ENCODE measurements around the gene HIC1.

Gene HIC1

DNA sequence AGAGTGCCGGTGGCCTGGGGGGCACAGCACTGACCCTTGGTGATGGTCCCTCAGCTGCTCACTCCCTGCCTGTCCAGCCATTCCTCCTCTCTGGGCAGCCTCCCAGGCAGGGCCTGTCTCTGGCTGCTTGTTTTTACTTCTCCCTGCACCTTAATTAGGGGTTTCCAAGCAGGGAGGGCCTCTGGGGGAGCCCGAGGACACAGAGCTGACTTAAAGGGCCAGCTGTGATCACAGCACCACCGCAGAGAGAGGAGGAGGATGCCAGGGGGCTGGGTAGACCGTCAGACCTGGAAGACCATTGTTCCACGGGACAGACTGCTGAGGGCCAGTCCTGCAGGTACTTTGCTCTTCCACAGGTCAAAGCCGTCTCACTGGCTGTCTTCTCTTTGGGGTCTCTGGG lies 26.2 kb upstream of the HIC1 start:
- H3K79me2 ChIP-seq (ENCODE audit: insufficient read depth, low read depth) = no peaks in the 10 kb centered on the region; the same call in 1 of the 2 replicates
- H3K4me1 ChIP-seq (ENCODE audit: low read depth, poor library complexity, severe bottlenecking) = peaks cover 3% of the 10 kb centered on the region
- H3K4me3 ChIP-seq (IDR thresholded peaks at IDR 0.05; ENCODE audit: insufficient read depth, low read depth, low read length) = no peak overlapping the region
- no peak overlapping the region for H3K9ac ChIP-seq
- no peaks in the 10 kb centered on the region for H4K20me1 ChIP-seq (ENCODE audit: insufficient read depth)
- no peaks in the 10 kb centered on the region for H3K36me3 ChIP-seq (ENCODE audit: insufficient read depth)
- no peak overlapping the region for H2AFZ ChIP-seq (ENCODE audit: low read depth)
- peaks cover 27% of the 10 kb centered on the region; the same call in 1 of the 2 replicates for H3K27me3 ChIP-seq (ENCODE audit: insufficient read depth, low read depth)
- H3K27ac ChIP-seq = no peak overlapping the region
- H3K4me2 ChIP-seq = no peak overlapping the region
- TF ChIP-seq, protein P1, sequence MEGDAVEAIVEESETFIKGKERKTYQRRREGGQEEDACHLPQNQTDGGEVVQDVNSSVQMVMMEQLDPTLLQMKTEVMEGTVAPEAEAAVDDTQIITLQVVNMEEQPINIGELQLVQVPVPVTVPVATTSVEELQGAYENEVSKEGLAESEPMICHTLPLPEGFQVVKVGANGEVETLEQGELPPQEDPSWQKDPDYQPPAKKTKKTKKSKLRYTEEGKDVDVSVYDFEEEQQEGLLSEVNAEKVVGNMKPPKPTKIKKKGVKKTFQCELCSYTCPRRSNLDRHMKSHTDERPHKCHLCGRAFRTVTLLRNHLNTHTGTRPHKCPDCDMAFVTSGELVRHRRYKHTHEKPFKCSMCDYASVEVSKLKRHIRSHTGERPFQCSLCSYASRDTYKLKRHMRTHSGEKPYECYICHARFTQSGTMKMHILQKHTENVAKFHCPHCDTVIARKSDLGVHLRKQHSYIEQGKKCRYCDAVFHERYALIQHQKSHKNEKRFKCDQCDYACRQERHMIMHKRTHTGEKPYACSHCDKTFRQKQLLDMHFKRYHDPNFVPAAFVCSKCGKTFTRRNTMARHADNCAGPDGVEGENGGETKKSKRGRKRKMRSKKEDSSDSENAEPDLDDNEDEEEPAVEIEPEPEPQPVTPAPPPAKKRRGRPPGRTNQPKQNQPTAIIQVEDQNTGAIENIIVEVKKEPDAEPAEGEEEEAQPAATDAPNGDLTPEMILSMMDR (conservative IDR thresholded peaks at IDR 0.05; ENCODE audit: low read depth, low read length) = no peak

GRCh38 chr17:2029911-2030778 lies 24.8 kb upstream of the HIC1 start, which contains the start of gene DPH1:
Gene DPH1, plus strand, starts transcription at chr17:2030153. Its CDS starts 17 bp downstream, at chr17:2030170.
- H3K4me2 ChIP-seq = peak within 1 kb of the TSS; percentile 84
- TF ChIP-seq, protein P1 (conservative IDR thresholded peaks at IDR 0.05; ENCODE audit: low read depth, low read length) = no peak; the same call in 1 of the 2 replicates
- H3K4me3 ChIP-seq (IDR thresholded peaks at IDR 0.05; ENCODE audit: insufficient read depth, low read depth, low read length) = no peak within 1 kb of the TSS
- peak within 1 kb of the TSS; percentile 23; the same call in 1 of the 2 replicates for H3K27ac ChIP-seq
- peak within 1 kb of the TSS; percentile 56; the same call in 1 of the 2 replicates for H3K9ac ChIP-seq
- H3K4me1 ChIP-seq (ENCODE audit: low read depth, poor library complexity, severe bottlenecking) = peaks cover 3% of the 10 kb centered on the region
- no peaks in the 10 kb centered on the region for H3K36me3 ChIP-seq (ENCODE audit: insufficient read depth)
- H4K20me1 ChIP-seq (ENCODE audit: insufficient read depth) = no peaks in the 10 kb centered on the region
- H3K27me3 ChIP-seq (ENCODE audit: insufficient read depth, low read depth) = peaks cover 14% of the 10 kb centered on the region; the same call in 1 of the 2 replicates
- H3K79me2 ChIP-seq (ENCODE audit: insufficient read depth, low read depth) = no peaks in the 10 kb centered on the region; the same call in 1 of the 2 replicates
- H2AFZ ChIP-seq (ENCODE audit: low read depth) = peak within 1 kb of the TSS; percentile 63; the same call in 1 of the 2 replicates

DNA sequence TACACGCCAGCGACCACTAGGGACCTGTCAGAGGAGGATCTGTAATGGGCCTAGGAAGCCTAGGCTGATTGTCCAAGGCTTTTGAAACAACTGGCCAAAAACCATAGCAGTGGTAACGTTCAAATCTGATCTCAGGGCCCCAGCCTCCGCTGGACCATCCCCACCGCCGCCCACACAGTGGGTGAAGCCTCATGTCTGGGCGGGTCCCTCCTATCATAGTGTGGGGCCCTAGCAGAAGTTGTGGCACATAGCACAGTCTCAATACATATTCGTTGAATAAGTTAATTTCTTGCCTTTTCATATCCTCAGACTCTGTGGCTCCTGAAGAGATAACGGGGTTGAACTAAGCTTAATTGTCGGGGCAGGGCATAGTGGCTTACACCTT lies 24.1 kb upstream of the HIC1 start:
- no peaks in the 10 kb centered on the region for H4K20me1 ChIP-seq (ENCODE audit: insufficient read depth)
- no peak overlapping the region for H3K27ac ChIP-seq
- TF ChIP-seq, protein P1 (conservative IDR thresholded peaks at IDR 0.05; ENCODE audit: low read depth, low read length) = peak; percentile 51
- H3K4me3 ChIP-seq (IDR thresholded peaks at IDR 0.05; ENCODE audit: insufficient read depth, low read depth, low read length) = no peak overlapping the region
- peak overlapping the region; percentile 56; the same call in 1 of the 2 replicates for H3K9ac ChIP-seq
- H3K4me1 ChIP-seq (ENCODE audit: low read depth, poor library complexity, severe bottlenecking) = peaks cover 3% of the 10 kb centered on the region
- no peak overlapping the region for H2AFZ ChIP-seq (ENCODE audit: low read depth)
- H3K27me3 ChIP-seq (ENCODE audit: insufficient read depth, low read depth) = peaks cover 11% of the 10 kb centered on the region; the same call in 1 of the 2 replicates
- no peaks in the 10 kb centered on the region for H3K36me3 ChIP-seq (ENCODE audit: insufficient read depth)
- H3K4me2 ChIP-seq = peak overlapping the region; percentile 51
- no peaks in the 10 kb centered on the region; the same call in 1 of the 2 replicates for H3K79me2 ChIP-seq (ENCODE audit: insufficient read depth, low read depth)

DNA sequence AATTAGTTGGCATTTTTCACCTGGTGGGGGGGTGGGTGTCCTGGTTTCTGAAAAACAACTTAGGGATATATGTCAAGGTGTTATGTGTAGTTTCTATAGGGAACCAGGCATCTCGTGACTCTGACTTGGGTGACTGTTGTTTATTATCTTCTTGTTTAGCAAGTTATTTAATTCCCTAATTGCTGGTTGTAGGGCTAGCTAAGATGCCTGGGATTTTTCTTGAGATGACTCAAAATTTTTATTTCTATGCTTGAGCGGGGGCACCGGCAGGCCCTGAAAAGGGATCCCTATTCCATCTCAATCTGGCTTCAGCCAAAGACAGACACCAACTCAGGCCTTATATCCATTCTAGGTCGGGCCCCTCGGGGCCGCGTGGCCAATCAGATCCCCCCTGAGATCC lies 21.8 kb upstream of the HIC1 start:
- Histone ChIP-seq H3K27me3 (ENCODE audit: insufficient read depth, low read depth) (no peaks in the 10 kb centered on the region), H3K4me1 (ENCODE audit: low read depth, poor library complexity, severe bottlenecking) (peaks cover 3% of the 10 kb centered on the region), H3K9ac (no peak overlapping the region), H3K27ac (no peak overlapping the region), H3K4me2 (no peak overlapping the region), H3K4me3 (IDR thresholded peaks at IDR 0.05; ENCODE audit: insufficient read depth, low read depth, low read length) (no peak overlapping the region), H4K20me1 (ENCODE audit: insufficient read depth) (no peaks in the 10 kb centered on the region), H3K36me3 (ENCODE audit: insufficient read depth) (no peaks in the 10 kb centered on the region), H2AFZ (ENCODE audit: low read depth) (no peak overlapping the region), H3K79me2 (ENCODE audit: insufficient read depth, low read depth) (no peaks in the 10 kb centered on the region; the same call in 1 of the 2 replicates)
- TF ChIP-seq, protein P1 (conservative IDR thresholded peaks at IDR 0.05; ENCODE audit: low read depth, low read length) = no peak
